GM19035 (cell line): ENCODE data around the gene GABRA5.

ENCODE experiments used
- ATAC-seq: cut with Tn5 transposase; IDR thresholded peaks from one replicate; pipeline ENCODE4 v1.9.1; 2021; ENCODE audit not compliant: unreplicated experiment

The GABRA5 gene

GRCh38 chr15:26985050-26985449 is 118.2 kb downstream of the GABRA5 start:
- ATAC-seq: no peak

GRCh38 chr15:26996250-26996649 is 129.4 kb downstream of the GABRA5 start:
- no peak for ATAC-seq
